Testis (tissue), 2 donors: ENCODE data around the gene SDCBP2.

Experiments
- CTCF ChIP-seq, 3 experiments: fragments of 450-650 bp in 2 of 3; fragments of 200-600 bp in 1 of 3; sonication (generic) in 1 of 3; IDR thresholded peaks; one replicate each; pipeline ENCODE4 v1.5.1; 2016 to 2019; ENCODE audit warnings: antibody characterized with exemption in 3 of 3, mild to moderate bottlenecking in 2 of 3, moderate library complexity in 1 of 3
- POLR2A ChIP-seq: fragments of 450-650 bp; IDR thresholded peaks from one replicate; pipeline ENCODE4 v1.6.1; 2017; ENCODE audit warnings: antibody characterized with exemption, mild to moderate bottlenecking, moderate library complexity

- TF ChIP-seq CTCF (IDR thresholded peaks at IDR 0.05) = no peak
- TF ChIP-seq POLR2A = no peak
These were observed 43.0 kb upstream of the SDCBP2 start for GRCh38 chr20:1371830-1372539.
